ENCODE results near the gene CHRNA4.

- no peak for TF ChIP-seq POLR2A (IDR thresholded peaks at IDR 0.05; ENCODE audit: low read depth, low read length)
- no peak for TF ChIP-seq POLR2AphosphoS5 (IDR thresholded peaks at IDR 0.05; ENCODE audit: low read depth, low read length)
- no peak for TF ChIP-seq TAF1 (IDR thresholded peaks at IDR 0.05; ENCODE audit: borderline replicate concordance, low read depth, low read length)
Observed at GRCh38 chr20:63318391-63319163, 42.6 kb downstream of the CHRNA4 start.

Data from GM12892 (cell line).